GM21447 (cell line): ENCODE data around the gene AKR1E2.

ENCODE experiments used
- ATAC-seq: cut with Tn5 transposase; IDR thresholded peaks from one replicate; pipeline ENCODE4 v1.9.1; 2021; ENCODE audit not compliant: unreplicated experiment

Gene AKR1E2

GRCh38 chr10:4889959-4890358 is 64.0 kb downstream of the AKR1E2 start:
- no peak for ATAC-seq

- no peak for ATAC-seq
These were observed 66.7 kb downstream of the AKR1E2 start for GRCh38 chr10:4892681-4893080.

GRCh38 chr10:4894335-4894734 is 68.3 kb downstream of the AKR1E2 start:
- ATAC-seq = no peak
